HepG2 (cell line): ENCODE data around the gene TUBB4B. TPM values are rescaled to one million over a fixed set of nuclear protein-coding genes. Genes with fewer than 3 reads are reported as not detected.

ENCODE experiments used
- ATAC-seq: fragments of 200-7000 bp; cut with Tn5 transposase; 3 replicates; pipeline ENCODE4 v1.9.1; 2020; ENCODE audit warnings: mild to moderate bottlenecking, moderate library complexity
- BruUV-seq: library from RNA; stranded (reverse); fragments of 400-500 nt; replicated peaks from 2 replicates; lab custom pipeline; 2021; lab: Mats Ljungman, UMichigan
- CTCF ChIA-PET: fragments of 300-600 bp; formaldehyde crosslinking; extraction: SDS; loops from one replicate; lab custom pipeline; 2021; ENCODE audit warnings: low total read pairs, inconsistent platforms, low intra/inter-chr PET ratio; lab: Yijun Ruan, JAX
- POLR2A ChIA-PET: fragments of 350-600 bp; sonication (Branson Sonifier 250); formaldehyde crosslinking; loops from one replicate; lab custom pipeline; 2020; ENCODE audit warnings: antibody characterized with exemption, inconsistent platforms; lab: Yijun Ruan, JAX
- DNase-seq: peaks from one replicate; pipeline ENCODE4 v3.0.0-alpha.2; 2015; ENCODE audit warnings: low spot score
- FAIRE-seq: peaks from 3 replicates; lab custom pipeline; 2011; peaks lifted over from hg19 to GRCh38; lab: Jason Lieb, UNC
- H2AFZ ChIP-seq: one replicate; pipeline ENCODE4 v1.6.1; 2011; ENCODE audit warnings: low read length, inconsistent platforms
- H3K27ac ChIP-seq: fragments of 300-600 bp; 3 replicates; pipeline ENCODE4 v1.8.0; 2011; ENCODE audit warnings: mixed run types, mild to moderate bottlenecking, mixed read lengths, low read length, inconsistent platforms; ENCODE audit not compliant: insufficient read depth; ENCODE audit errors: extremely low read length
- H3K27me3 ChIP-seq, 2 experiments: fragments of 200-600 bp in 1 of 2; 2 replicates in 1 of 2; 3 replicates in 1 of 2; pipeline versions ENCODE4 v1.6.0 to v1.8.0; 2011; ENCODE audit warnings: low read length in 2 of 2, mild to moderate bottlenecking in 2 of 2, moderate library complexity in 2 of 2, inconsistent platforms in 1 of 2; ENCODE audit not compliant: insufficient read depth in 2 of 2, control insufficient read depth in 1 of 2
- H3K36me3 ChIP-seq, 2 experiments: fragments of 200-600 bp in 1 of 2; replicated peaks in 1 of 2; 2 replicates in 1 of 2; 3 replicates in 1 of 2; pipeline versions ENCODE4 v1.5.1 to v1.8.0; 2011; ENCODE audit warnings: low read length in 2 of 2, inconsistent platforms in 1 of 2; ENCODE audit not compliant: insufficient read depth in 2 of 2, control insufficient read depth in 1 of 2
- H3K4me1 ChIP-seq: 2 replicates; pipeline ENCODE4 v1.5.1; 2012; ENCODE audit warnings: low read length, inconsistent platforms; ENCODE audit not compliant: insufficient read depth
- H3K4me2 ChIP-seq: 2 replicates; pipeline ENCODE4 v1.6.0; 2011; ENCODE audit warnings: low read depth, low read length, inconsistent platforms
- H3K4me3 ChIP-seq, 3 experiments: fragments of 200-600 bp in 1 of 3; sonication (generic), shearing (Covaris generic) in 1 of 3; replicated peaks in 1 of 3; 2 replicates each; pipeline ENCODE4 v1.5.1; 2011 to 2016; ENCODE audit warnings: low read length in 3 of 3, inconsistent platforms in 2 of 3, low read depth in 2 of 3, mild to moderate bottlenecking in 2 of 3, control low read depth in 1 of 3, mixed read lengths in 1 of 3; ENCODE audit not compliant: insufficient read depth in 1 of 3
- H3K79me2 ChIP-seq: one replicate; pipeline ENCODE4 v1.6.1; 2011; ENCODE audit warnings: low read length, inconsistent platforms; ENCODE audit not compliant: insufficient read depth
- H3K9ac ChIP-seq: 2 replicates; pipeline ENCODE4 v1.6.0; 2011; ENCODE audit warnings: mild to moderate bottlenecking, low read depth, low read length, inconsistent platforms; ENCODE audit not compliant: insufficient read depth
- H3K9me3 ChIP-seq: 2 replicates; pipeline ENCODE4 v1.5.1; 2012; ENCODE audit warnings: mild to moderate bottlenecking, low read length
- H4K20me1 ChIP-seq: 2 replicates; pipeline ENCODE4 v1.6.0; 2011; ENCODE audit warnings: inconsistent platforms, mild to moderate bottlenecking, low read length, moderate library complexity; ENCODE audit not compliant: insufficient read depth
- AGO2 ChIP-seq: fragments of 200-400 bp; formaldehyde crosslinking; optimal IDR thresholded peaks from 2 replicates; pipeline ENCODE3; 2017; ENCODE audit warnings: mild to moderate bottlenecking, low read depth, low read length, moderate library complexity
- AKAP8 ChIP-seq: sonication (generic); formaldehyde crosslinking; IDR thresholded peaks from 2 replicates; pipeline ENCODE4 v1.5.1; 2020; ENCODE audit warnings: mild to moderate bottlenecking, missing genetic modification reagents
- CC2D1A ChIP-seq: sonication (generic); formaldehyde crosslinking; IDR thresholded peaks from 2 replicates; pipeline ENCODE4 v1.8.1; 2023; ENCODE audit warnings: mild to moderate bottlenecking, missing genetic modification reagents
- DNMT1 ChIP-seq: sonication (generic); formaldehyde crosslinking; IDR thresholded peaks from 2 replicates; pipeline ENCODE4 v1.5.1; 2020; ENCODE audit warnings: mild to moderate bottlenecking, missing genetic modification reagents
- ETV5 ChIP-seq: IDR thresholded peaks from 2 replicates; pipeline ENCODE4 v1.6.1; 2018; ENCODE audit warnings: missing biosample characterization, missing genetic modification reagents, inconsistent platforms, borderline replicate concordance
- HNRNPL ChIP-seq: fragments of 200-400 bp; formaldehyde crosslinking; IDR thresholded peaks from 2 replicates; pipeline ENCODE4 v1.6.1; 2017; ENCODE audit warnings: mild to moderate bottlenecking, low read depth, low read length
- POLR2A ChIP-seq, 2 experiments: IDR thresholded peaks; 2 replicates each; pipeline ENCODE4 v1.6.1; 2011; ENCODE audit warnings: low read depth in 2 of 2, low read length in 2 of 2, mild to moderate bottlenecking in 1 of 2, moderate library complexity in 1 of 2; ENCODE audit not compliant: insufficient read depth in 1 of 2
- SRY ChIP-seq: sonication (generic); formaldehyde crosslinking; IDR thresholded peaks from 2 replicates; pipeline ENCODE4 v1.8.0; 2022; ENCODE audit warnings: mild to moderate bottlenecking, missing genetic modification reagents
- ZNF460 ChIP-seq: sonication (generic); formaldehyde crosslinking; IDR thresholded peaks from 2 replicates; pipeline ENCODE4 v1.5.1; 2020; ENCODE audit warnings: missing genetic modification reagents, mild to moderate bottlenecking, borderline replicate concordance
- ZNF788 ChIP-seq: sonication (generic); formaldehyde crosslinking; IDR thresholded peaks from 2 replicates; pipeline ENCODE4 v1.5.0; 2020; ENCODE audit warnings: mild to moderate bottlenecking, missing genetic modification reagents, borderline replicate concordance
- ZNF891 ChIP-seq: sonication (generic); formaldehyde crosslinking; IDR thresholded peaks from 2 replicates; pipeline ENCODE4 v1.5.0; 2020; ENCODE audit warnings: mild to moderate bottlenecking, missing genetic modification reagents
- WGBS: methylation state at CpG from one replicate; pipeline ENCODE4 v1.1.6; 2017; ENCODE audit warnings: low lambda C conversion rate; 5-methylcytosine and 5-hydroxymethylcytosine counted together
- in situ Hi-C: cut with HindIII; loops from 2 replicates; pipeline ENCODE4 v1.10.0; 2017; ENCODE audit warnings: low pct_unique_long_range_greater_than_20kb; ENCODE audit not compliant: extremely low pct_ligation_motif_present
- intact Hi-C: fragments of 100-400 bp; cut with micrococcal nuclease; formaldehyde crosslinking; loops from one replicate; pipeline ENCODE4 v1.10.0; 2022; ENCODE audit not compliant: unreplicated experiment
- polyA plus RNA-seq, 8 experiments: library from polyadenylated mRNA; depleted of rRNA in 3 of 8; stranded (reverse) in 7 of 8; unstranded in 1 of 8; fragments of >200 nt; fragmentation: Illumina TruSeq in 4 of 8; extraction: Trizol in 4 of 8; gene quantifications; 2 replicates each; pipeline versions ENCODE4 v1.2.1 to v1.2.3, GENCODE V29; 2011 to 2016; ENCODE audit warnings: low read depth in 4 of 8, missing spikeins in 1 of 8, mixed read lengths in 1 of 8; ENCODE audit not compliant: insufficient read depth in 1 of 8
- total RNA-seq, 5 experiments: library from RNA; depleted of rRNA; stranded (reverse); fragments of >200 nt; fragmentation: Illumina TruSeq; extraction: Trizol; gene quantifications; 2 replicates each; pipeline ENCODE4 v1.2.3, GENCODE V29; 2016; ENCODE audit warnings: low read depth in 1 of 5

TUBB4B gene
- total and polyA plus RNA-seq, 2 of the 13 experiments (the other 11 are each of a cell fraction or from before 2014, with no cell fraction given) = 182 to 412 TPM

GRCh38 chr9:137224830-137225694 is 16.0 kb upstream of the TUBB4B start, which contains the start of gene CYSRT1:
TSS of gene CYSRT1 (plus strand) at chr9:137225174. CDS start at chr9:137225622, 448 bp downstream.
- BruUV-seq = no TSS peak
- Histone ChIP-seq H3K4me1 (peaks cover 66% of the 10 kb centered on the region), H3K4me3 (peak within 1 kb of the TSS; percentile 84 to 99 (median 92)), H3K4me2 (peak within 1 kb of the TSS; percentile 84), H3K9ac (peak within 1 kb of the TSS; percentile 94), H4K20me1 (no peaks in the 10 kb centered on the region), H3K79me2 (no peaks in the 10 kb centered on the region)
- POLR2A ChIA-PET = interaction anchor here (1.9 to 13.4 kb wide), 4 partner anchors 10 to 36 kb away, joined by 5 to 225 read pairs (median 32); partner anchors contain the start of genes ANAPC2, NDOR1, SSNA1 and TMEM203
- ATAC-seq = no peak
- CTCF ChIA-PET = no interaction called here
- intact Hi-C loops = no loop called here
- 40% methylated on average over 7 of the region's 23 CpGs for WGBS
- no peak for DNase-seq
- FAIRE-seq = no peak
- no peak for TF ChIP-seq ZNF460
- no peak for TF ChIP-seq ZNF788 (CRISPR knock-in tag)
- TF ChIP-seq POLR2A (IDR thresholded peaks at IDR 0.05; ENCODE audit: insufficient read depth in 1 of 2, low read depth in 2 of 2, low read length in 2 of 2) = peak in 1 of 2 experiments; percentile 26; a peak in 1 of 4 replicates
- TF ChIP-seq AGO2 = peak; percentile 64
- peak; percentile 24; the same call in 1 of the 2 replicates for TF ChIP-seq ETV5 (CRISPR knock-in tag)
- TF ChIP-seq SRY = peak; percentile 26; the same call in 1 of the 2 replicates
- 0 out of 2 replicates have a peak, but pooled peaks have one; percentile 47 for TF ChIP-seq AKAP8 (CRISPR knock-in tag)
- TF ChIP-seq DNMT1 = no peak
- 0 out of 2 replicates have a peak, but pooled peaks have one; percentile 3 for TF ChIP-seq ZNF891 (CRISPR knock-in tag)
- TF ChIP-seq HNRNPL = 0 out of 2 replicates have a peak, but pooled peaks have one; percentile 25
- no peak for TF ChIP-seq CC2D1A (CRISPR knock-in tag)
- TF ChIP-seq, all 625 proteins: peak for 7
- H3K27ac ChIP-seq = peak within 1 kb of the TSS; percentile 58
- H3K9me3 ChIP-seq = no peaks in the 10 kb centered on the region
- H3K36me3 ChIP-seq = no peaks in the 10 kb centered on the region
- in situ Hi-C loops = loop anchor here (5.0 kb wide), 2 partner anchors 38 to 113 kb away; partner anchors contain the start of genes ANAPC2, DPP7 and SSNA1
- no peak within 1 kb of the TSS for H2AFZ ChIP-seq
- no peaks in the 10 kb centered on the region; a peak in 1 of 5 replicates for H3K27me3 ChIP-seq
